Measurements from ENCODE around the gene TPRKB.

Gene TPRKB

DNA sequence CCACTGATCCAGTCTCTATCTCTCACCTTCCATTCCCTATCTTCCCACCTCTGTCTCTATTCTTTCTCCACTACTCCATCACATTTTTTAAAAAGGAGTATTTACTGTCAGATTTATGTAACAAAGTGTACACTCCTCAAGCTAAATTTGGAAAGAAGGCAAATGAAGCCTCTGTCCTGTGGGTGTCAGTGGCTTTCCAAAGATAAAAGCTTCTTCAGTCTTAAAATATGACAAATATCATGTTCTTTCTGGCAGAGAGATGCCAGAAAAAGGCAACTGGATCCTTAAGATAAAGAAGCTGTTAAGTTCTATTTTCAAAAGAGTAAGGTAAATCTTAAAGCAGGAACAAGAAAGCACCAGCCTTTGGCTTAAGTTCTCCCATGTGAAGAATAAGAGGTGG lies 35.7 kb upstream of the TPRKB start:
- no peak for DNase-seq (ENCODE audit: low read depth)
- no peak for TF ChIP-seq CTCF (conservative IDR thresholded peaks at IDR 0.05; ENCODE audit: low read depth, low read length)
- H3K4me3 ChIP-seq (ENCODE audit: low read depth, low read length) = no peak overlapping the region

- DNase-seq (ENCODE audit: low read depth) = no peak
- no peak overlapping the region for H3K4me3 ChIP-seq (ENCODE audit: low read depth, low read length)
- TF ChIP-seq CTCF (conservative IDR thresholded peaks at IDR 0.05; ENCODE audit: low read depth, low read length) = no peak
Measured at GRCh38 chr2:73770725-73771124, 33.6 kb upstream of the TPRKB start.

- TF ChIP-seq CTCF (conservative IDR thresholded peaks at IDR 0.05; ENCODE audit: low read depth, low read length) = no peak
- H3K4me3 ChIP-seq (ENCODE audit: low read depth, low read length) = no peak overlapping the region
- no peak for DNase-seq (ENCODE audit: low read depth)
Measured at GRCh38 chr2:73766994-73767393, 29.8 kb upstream of the TPRKB start.

DNA sequence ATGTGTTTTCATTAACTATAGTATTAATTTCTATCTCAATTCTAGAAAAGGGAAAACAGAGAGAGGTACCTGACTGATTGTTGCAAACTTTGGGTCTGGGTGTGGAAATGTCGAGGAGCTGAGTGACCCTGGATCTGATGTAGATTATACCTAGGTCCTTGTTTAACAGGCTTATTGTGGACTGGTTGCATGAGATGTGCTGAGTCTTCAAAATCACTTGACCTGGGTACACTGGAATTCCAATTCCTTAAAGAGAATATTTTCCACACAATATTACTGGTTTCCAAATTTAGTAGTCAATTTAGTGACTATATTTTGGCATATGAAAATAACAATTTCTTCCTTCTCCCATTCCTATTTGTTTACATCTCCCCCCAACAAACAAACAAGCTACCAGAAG lies 29.2 kb upstream of the TPRKB start:
- no peak for TF ChIP-seq CTCF (conservative IDR thresholded peaks at IDR 0.05; ENCODE audit: low read depth, low read length)

DNA sequence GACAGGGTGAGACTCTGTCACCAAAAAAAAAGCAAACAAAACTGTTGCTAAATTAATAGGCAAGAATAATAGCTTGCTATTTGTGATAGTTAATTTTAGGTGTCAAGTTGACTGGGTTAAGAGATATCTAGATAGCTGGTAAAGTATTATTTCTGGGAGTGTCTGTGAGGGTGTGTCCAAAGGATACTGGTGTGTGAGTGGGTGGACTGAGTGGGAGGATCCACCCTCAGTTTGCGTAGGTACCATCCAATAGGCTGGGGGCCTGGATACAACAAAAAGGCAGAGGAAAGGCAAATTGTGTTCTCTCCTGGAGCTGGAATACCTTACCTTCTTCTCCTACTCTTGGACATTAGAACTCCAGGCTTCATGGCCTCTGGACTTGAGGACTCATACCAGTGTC lies 27.8 kb upstream of the TPRKB start:
- no peak overlapping the region for H3K4me3 ChIP-seq (ENCODE audit: low read depth, low read length)
- DNase-seq (ENCODE audit: low read depth) = no peak
- no peak for TF ChIP-seq CTCF (conservative IDR thresholded peaks at IDR 0.05; ENCODE audit: low read depth, low read length)

More for the DNA sequence above, 29.2 kb upstream of the TPRKB start:
- DNase-seq (ENCODE audit: low read depth) = no peak
- H3K4me3 ChIP-seq (ENCODE audit: low read depth, low read length) = no peak overlapping the region

DNA sequence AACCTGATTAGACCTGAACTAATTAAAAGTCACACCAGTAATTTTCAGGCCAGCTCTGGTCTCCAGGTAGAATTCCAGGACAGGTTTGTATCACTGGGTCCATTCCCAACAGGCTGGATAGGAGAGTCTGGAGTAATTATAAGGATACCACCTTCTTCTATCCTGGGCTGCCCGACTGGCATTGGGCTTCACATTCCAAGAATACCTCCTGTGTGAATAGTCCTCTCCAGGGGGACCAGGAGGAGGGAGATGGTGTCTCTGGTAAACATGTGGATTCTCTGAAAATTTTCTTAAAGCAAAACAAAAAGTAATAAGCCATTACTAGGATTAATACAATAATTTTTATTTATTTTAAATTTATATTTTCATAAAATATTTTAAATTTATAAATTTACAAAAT lies 25.4 kb upstream of the TPRKB start:
- no peak for DNase-seq (ENCODE audit: low read depth)
- no peak for TF ChIP-seq CTCF (conservative IDR thresholded peaks at IDR 0.05; ENCODE audit: low read depth, low read length)
- H3K4me3 ChIP-seq (ENCODE audit: low read depth, low read length) = no peak overlapping the region

DNA sequence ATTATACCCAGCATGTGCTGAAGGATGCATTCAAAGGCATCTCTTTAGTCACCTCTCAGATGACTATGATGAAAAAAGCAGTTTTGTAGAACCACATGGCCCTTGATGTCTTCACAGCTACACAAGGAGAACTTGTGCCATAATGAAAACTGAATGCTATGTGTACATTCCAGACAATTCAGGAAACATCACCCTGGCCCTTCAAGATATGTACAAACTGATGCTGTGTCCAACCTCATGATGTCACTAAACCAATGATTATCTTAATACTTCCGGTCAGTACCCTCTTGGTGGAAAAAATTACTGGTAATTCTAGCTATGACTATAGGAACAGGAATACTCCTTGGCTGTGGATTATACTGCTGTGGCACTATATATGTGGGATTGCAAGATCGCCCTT lies 22.8 kb upstream of the TPRKB start:
- TF ChIP-seq CTCF (conservative IDR thresholded peaks at IDR 0.05; ENCODE audit: low read depth, low read length) = no peak
- peak; percentile 33 for DNase-seq (ENCODE audit: low read depth)
- no peak overlapping the region for H3K4me3 ChIP-seq (ENCODE audit: low read depth, low read length)
